HG03342 (cell line): ENCODE results near the gene ZNF532.

Source experiments
- ATAC-seq: cut with Tn5 transposase; IDR thresholded peaks from one replicate; pipeline ENCODE4 v1.9.1; 2021; ENCODE audit warnings: mild to moderate bottlenecking, moderate library complexity; ENCODE audit not compliant: unreplicated experiment

Gene ZNF532

GRCh38 chr18:59033974-59034373 lies 169.3 kb downstream of the ZNF532 start:
- ATAC-seq: no peak

- no peak for ATAC-seq
Observed at GRCh38 chr18:59035591-59035990, 170.9 kb downstream of the ZNF532 start.
